HL-60 (cell line): ENCODE measurements around the gene STX18.

Experiments used
- DNase-seq, 2 experiments: peaks; one replicate each; pipeline ENCODE4 v3.0.0-alpha.2; 2010 to 2020; ENCODE audit warnings: low read depth in 1 of 2, low spot score in 1 of 2
- H3K27ac ChIP-seq: fragments of 250-450 bp; sonication (Bioruptor Pico); replicated peaks from 2 replicates; pipeline ENCODE4 v1.5.1; 2020; ENCODE audit warnings: mild to moderate bottlenecking, moderate library complexity
- H3K27me3 ChIP-seq: fragments of 250-450 bp; sonication (Bioruptor Pico); 2 replicates; pipeline ENCODE4 v1.5.1; 2021; ENCODE audit warnings: mild to moderate bottlenecking, moderate library complexity; ENCODE audit not compliant: insufficient read depth, poor library complexity, severe bottlenecking
- H3K4me3 ChIP-seq: replicated peaks from 2 replicates; pipeline ENCODE4 v1.5.1; 2011; ENCODE audit warnings: mild to moderate bottlenecking, control low read depth, low read length; ENCODE audit not compliant: insufficient read depth
- GABPA ChIP-seq: IDR thresholded peaks from 2 replicates; pipeline ENCODE4 v1.6.1; 2012; ENCODE audit warnings: low read depth
- POLR2AphosphoS5 ChIP-seq: IDR thresholded peaks from 2 replicates; pipeline ENCODE4 v1.6.1; 2012; ENCODE audit warnings: low read depth
- SPI1 ChIP-seq: IDR thresholded peaks from 2 replicates; pipeline ENCODE4 v1.6.1; 2012; ENCODE audit warnings: low read depth, mild to moderate bottlenecking, borderline replicate concordance
- TF ChIP-seq, protein P1 (sequence below): IDR thresholded peaks from 2 replicates; pipeline ENCODE4 v1.6.1; 2012; ENCODE audit warnings: low read depth; ENCODE audit not compliant: insufficient replicate concordance
- TF ChIP-seq, protein P2 (sequence below): IDR thresholded peaks from one replicate; pipeline ENCODE4 v1.5.1; 2011; ENCODE audit warnings: low read length, control low read depth, inconsistent platforms; ENCODE audit not compliant: insufficient read depth

The STX18 gene

DNA sequence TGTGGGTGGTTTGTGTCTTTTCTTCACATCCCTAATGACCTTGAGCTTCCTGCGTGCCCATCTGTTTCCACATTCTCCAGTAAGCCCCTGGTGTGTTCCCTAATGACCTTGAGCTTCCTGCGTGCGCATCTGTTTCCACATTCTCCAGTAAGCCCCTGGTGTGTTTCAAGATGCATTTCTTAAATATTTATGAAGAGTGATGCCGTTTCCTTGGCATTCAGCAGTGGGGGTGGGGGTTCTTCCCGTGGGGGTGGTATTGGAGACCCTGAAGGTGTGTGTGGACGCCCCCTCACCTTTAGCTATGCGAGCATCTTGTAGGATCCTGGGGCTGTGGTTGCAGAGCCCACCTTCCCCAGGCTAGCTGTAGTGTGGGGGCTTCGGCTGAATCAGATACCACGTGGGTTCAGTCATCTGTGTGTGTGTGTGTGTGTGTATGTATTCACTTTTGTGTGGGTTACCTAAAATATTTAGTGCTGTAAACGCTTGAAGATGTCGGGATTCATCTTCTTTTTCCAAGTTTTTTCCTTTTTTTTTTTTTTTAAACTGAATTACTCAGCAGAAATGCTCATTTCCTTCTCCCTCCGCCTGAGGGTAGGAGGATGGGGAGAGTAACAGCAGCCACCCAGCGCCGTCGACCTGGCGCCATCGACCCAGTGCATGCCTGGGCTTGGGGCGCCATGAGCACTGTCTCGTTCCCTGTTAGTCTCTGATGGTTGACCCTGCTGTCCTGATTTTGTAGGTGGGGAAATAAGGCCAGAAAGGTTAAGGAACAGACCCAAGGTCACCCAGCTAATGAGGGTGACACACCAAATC is 145.0 kb downstream of the STX18 start:
- H3K27ac ChIP-seq = no peak overlapping the region
- H3K4me3 ChIP-seq = no peak overlapping the region
- TF ChIP-seq SPI1 = no peak
- no peak for TF ChIP-seq POLR2AphosphoS5
- no peak for TF ChIP-seq GABPA
- TF ChIP-seq, protein P1, sequence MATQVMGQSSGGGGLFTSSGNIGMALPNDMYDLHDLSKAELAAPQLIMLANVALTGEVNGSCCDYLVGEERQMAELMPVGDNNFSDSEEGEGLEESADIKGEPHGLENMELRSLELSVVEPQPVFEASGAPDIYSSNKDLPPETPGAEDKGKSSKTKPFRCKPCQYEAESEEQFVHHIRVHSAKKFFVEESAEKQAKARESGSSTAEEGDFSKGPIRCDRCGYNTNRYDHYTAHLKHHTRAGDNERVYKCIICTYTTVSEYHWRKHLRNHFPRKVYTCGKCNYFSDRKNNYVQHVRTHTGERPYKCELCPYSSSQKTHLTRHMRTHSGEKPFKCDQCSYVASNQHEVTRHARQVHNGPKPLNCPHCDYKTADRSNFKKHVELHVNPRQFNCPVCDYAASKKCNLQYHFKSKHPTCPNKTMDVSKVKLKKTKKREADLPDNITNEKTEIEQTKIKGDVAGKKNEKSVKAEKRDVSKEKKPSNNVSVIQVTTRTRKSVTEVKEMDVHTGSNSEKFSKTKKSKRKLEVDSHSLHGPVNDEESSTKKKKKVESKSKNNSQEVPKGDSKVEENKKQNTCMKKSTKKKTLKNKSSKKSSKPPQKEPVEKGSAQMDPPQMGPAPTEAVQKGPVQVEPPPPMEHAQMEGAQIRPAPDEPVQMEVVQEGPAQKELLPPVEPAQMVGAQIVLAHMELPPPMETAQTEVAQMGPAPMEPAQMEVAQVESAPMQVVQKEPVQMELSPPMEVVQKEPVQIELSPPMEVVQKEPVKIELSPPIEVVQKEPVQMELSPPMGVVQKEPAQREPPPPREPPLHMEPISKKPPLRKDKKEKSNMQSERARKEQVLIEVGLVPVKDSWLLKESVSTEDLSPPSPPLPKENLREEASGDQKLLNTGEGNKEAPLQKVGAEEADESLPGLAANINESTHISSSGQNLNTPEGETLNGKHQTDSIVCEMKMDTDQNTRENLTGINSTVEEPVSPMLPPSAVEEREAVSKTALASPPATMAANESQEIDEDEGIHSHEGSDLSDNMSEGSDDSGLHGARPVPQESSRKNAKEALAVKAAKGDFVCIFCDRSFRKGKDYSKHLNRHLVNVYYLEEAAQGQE = no peak
- TF ChIP-seq, protein P2, sequence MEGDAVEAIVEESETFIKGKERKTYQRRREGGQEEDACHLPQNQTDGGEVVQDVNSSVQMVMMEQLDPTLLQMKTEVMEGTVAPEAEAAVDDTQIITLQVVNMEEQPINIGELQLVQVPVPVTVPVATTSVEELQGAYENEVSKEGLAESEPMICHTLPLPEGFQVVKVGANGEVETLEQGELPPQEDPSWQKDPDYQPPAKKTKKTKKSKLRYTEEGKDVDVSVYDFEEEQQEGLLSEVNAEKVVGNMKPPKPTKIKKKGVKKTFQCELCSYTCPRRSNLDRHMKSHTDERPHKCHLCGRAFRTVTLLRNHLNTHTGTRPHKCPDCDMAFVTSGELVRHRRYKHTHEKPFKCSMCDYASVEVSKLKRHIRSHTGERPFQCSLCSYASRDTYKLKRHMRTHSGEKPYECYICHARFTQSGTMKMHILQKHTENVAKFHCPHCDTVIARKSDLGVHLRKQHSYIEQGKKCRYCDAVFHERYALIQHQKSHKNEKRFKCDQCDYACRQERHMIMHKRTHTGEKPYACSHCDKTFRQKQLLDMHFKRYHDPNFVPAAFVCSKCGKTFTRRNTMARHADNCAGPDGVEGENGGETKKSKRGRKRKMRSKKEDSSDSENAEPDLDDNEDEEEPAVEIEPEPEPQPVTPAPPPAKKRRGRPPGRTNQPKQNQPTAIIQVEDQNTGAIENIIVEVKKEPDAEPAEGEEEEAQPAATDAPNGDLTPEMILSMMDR = no peak

DNA sequence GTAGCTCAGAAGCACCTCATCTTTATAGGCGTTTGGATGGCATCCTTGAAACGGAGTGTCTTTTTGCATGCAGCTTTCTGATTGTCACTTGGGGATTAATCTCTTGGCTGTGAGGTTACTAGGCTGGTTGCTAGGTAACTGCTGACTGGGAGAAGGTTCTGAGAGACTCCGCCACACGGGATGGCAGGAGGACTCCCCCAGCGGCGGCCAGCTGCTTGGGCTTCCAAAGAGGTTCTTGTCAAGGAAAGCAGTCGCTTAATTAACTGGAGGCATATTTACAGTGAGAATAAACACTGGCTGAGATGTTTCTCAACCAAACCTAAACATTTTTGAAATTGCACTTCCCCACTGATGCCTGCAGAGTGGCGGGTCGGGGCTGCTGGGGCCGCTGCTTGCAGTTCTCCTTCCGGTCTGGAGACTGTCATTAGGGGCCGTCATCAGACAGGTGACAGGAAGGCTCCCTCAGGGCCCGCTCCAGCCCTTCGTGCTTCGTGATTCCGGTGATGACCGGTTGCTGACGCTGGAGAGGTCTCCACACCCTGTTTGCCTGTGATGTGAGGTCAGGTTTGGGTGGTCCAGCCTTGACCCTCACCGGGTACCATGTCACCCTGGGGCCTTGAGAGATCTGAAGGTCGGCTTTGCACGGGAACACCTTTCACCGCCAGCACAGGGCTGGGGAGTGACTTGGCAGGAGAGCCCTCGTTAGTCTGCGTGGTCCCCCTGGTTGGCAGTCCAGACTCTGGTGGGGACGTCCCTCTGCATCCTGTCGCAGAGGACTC is 145.8 kb downstream of the STX18 start:
- Histone ChIP-seq H3K27me3 (peaks cover 18% of the 10 kb centered on the region), H3K27ac (no peak overlapping the region), H3K4me3 (no peak overlapping the region)
- TF ChIP-seq, protein P1 = no peak
- peak; percentile 48; the same call in 1 of the 2 replicates for TF ChIP-seq SPI1
- peak in 1 of 2 experiments; percentile 57 for DNase-seq

More for the DNA sequence above, 145.0 kb downstream of the STX18 start:
- peaks cover 16% of the 10 kb centered on the region for H3K27me3 ChIP-seq
- no peak for DNase-seq

DNA sequence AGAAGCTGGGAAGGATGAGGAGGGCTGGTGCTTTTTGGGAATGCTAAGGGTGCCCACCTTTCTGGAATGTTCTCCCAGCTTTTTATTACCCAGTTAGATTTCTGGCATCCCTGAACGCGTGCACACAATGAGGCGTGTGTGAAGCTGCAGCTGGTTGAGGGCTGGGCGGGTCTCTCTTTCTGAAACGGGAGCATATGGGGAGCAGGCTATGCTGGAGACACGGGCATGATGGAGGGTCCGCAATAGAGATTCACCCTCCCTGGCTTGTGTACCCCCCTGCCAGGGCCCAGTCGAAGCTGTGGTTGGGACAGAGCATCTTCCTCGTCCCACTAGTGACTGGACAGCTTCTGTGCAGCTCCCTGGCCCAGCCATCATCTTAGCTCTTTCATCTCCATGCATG is 146.5 kb downstream of the STX18 start:
- Histone ChIP-seq H3K27me3 (peaks cover 18% of the 10 kb centered on the region), H3K27ac (no peak overlapping the region), H3K4me3 (no peak overlapping the region)
- DNase-seq = no peak
- TF ChIP-seq, protein P1 = no peak
- TF ChIP-seq POLR2AphosphoS5 (no peak), GABPA (no peak), SPI1 (no peak)
- TF ChIP-seq, protein P2 = no peak
